ENCODE measurements around the gene CLEC4G.
"Not testable (repeated sequence)": the region's sequence is repeated elsewhere in the genome, so short reads cannot be mapped to it uniquely, and the experiment has no call there.

Gene CLEC4G

GRCh38 chr19:7732045-7732444 is at the start of gene CLEC4G:
CLEC4G (minus strand) TSS chr19:7732110; CDS start chr19:7732102, 8 bp downstream.
- no peak for DNase-seq (ENCODE audit: low spot score)

- DNase-seq (ENCODE audit: low spot score): no peak
Observed at GRCh38 chr19:7781157-7781556, 49.2 kb upstream of the CLEC4G start.

GRCh38 chr19:7779631-7780486 is 47.9 kb upstream of the CLEC4G start:
- no peak for DNase-seq (ENCODE audit: low spot score)

GRCh38 chr19:7778081-7778480 is 46.2 kb upstream of the CLEC4G start:
- no peak for DNase-seq (ENCODE audit: low spot score)

- DNase-seq (ENCODE audit: low spot score): no peak
Observed at GRCh38 chr19:7775761-7776160, 43.9 kb upstream of the CLEC4G start.

GRCh38 chr19:7773841-7774240 is 41.9 kb upstream of the CLEC4G start:
- no peak for DNase-seq (ENCODE audit: low spot score)

GRCh38 chr19:7772752-7773291 is 40.9 kb upstream of the CLEC4G start:
- peak; percentile 49 for DNase-seq (ENCODE audit: low spot score)

GRCh38 chr19:7771072-7771471 is 39.2 kb upstream of the CLEC4G start:
- DNase-seq (ENCODE audit: low spot score): no peak

- DNase-seq (ENCODE audit: low spot score): no peak
Observed at GRCh38 chr19:7769171-7769570, 37.3 kb upstream of the CLEC4G start.

- DNase-seq (ENCODE audit: low spot score): no peak
Observed at GRCh38 chr19:7767487-7767886, 35.6 kb upstream of the CLEC4G start.

- DNase-seq (ENCODE audit: low spot score): no peak
Observed at GRCh38 chr19:7766535-7766934, 34.6 kb upstream of the CLEC4G start.

- not testable (repeated sequence) for DNase-seq (ENCODE audit: low spot score)
Observed at GRCh38 chr19:7765043-7765442, 33.1 kb upstream of the CLEC4G start.

GRCh38 chr19:7764157-7764556 is 32.2 kb upstream of the CLEC4G start:
- DNase-seq (ENCODE audit: low spot score): not testable (repeated sequence)

GRCh38 chr19:7763696-7764095 is 31.8 kb upstream of the CLEC4G start:
- DNase-seq (ENCODE audit: low spot score): no peak

GRCh38 chr19:7762719-7763293 is 30.9 kb upstream of the CLEC4G start, which contains the start of gene CLEC4M:
CLEC4M (plus strand) TSS chr19:7763243; CDS start chr19:7763267, 24 bp downstream.
- no peak for DNase-seq (ENCODE audit: low spot score)

GRCh38 chr19:7759156-7759555 is 27.2 kb upstream of the CLEC4G start:
- no peak for DNase-seq (ENCODE audit: low spot score)

GRCh38 chr19:7757358-7757757 is 25.4 kb upstream of the CLEC4G start:
- no peak for DNase-seq (ENCODE audit: low spot score)

GRCh38 chr19:7756258-7756657 is 24.3 kb upstream of the CLEC4G start:
- no peak for DNase-seq (ENCODE audit: low spot score)

GRCh38 chr19:7751157-7751783 is 19.4 kb upstream of the CLEC4G start:
- peak; percentile 52 for DNase-seq (ENCODE audit: low spot score)

- no peak for DNase-seq (ENCODE audit: low spot score)
Observed at GRCh38 chr19:7748756-7749155, 16.8 kb upstream of the CLEC4G start.

GRCh38 chr19:7748171-7748570 is 16.3 kb upstream of the CLEC4G start:
- no peak for DNase-seq (ENCODE audit: low spot score)
